ENCODE measurements around the gene NCOA7. TPM values are rescaled to one million over a fixed set of nuclear protein-coding genes. Genes with fewer than 3 reads are reported as not detected.

NCOA7 gene
- total RNA-seq, 1 experiment from 2014 or later: 51.0 TPM

DNA sequence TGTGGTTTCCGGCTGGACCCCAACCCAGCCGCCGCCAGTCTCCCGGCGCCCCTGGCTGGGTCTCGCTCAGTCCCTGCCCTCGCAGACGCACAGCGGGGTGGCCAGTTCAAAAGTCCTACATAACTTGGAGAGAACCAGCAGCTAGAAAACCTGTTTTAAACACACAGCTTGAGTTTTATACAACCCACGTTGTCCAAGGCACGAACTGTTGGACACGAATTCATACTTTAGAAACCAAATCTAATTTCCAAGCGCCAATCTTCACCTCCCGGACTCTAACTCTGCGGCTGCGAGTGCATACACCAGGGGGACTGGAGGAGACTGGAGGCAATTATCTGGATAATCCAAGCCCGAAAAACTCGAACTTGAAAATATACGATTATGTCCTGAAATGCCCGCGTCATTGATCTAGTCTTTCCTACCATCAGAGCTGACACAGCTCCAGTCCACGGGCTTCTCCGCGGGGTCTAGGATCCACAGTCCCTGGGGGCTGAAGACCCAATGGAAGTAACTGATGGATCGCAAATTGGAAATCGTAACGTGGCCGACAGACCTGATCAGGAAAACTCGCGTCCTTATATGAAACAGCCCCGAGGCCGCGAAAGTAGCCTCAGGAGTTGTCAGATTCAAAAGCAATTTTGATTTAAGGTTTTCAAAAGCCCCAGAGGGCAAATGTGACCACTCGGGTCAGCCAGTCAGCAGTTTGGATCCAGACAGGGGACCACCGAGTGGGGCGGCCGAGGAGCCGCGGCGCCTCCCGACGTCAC, 42.2 kb upstream of the NCOA7 start:
- no TSS peak for BruUV-seq (replicated peaks)
- peaks cover 38% of the 10 kb centered on the region for H3K27me3 ChIP-seq (ENCODE audit: insufficient read depth, low read depth)
- TF ChIP-seq CTCF (conservative IDR thresholded peaks at IDR 0.05) (no peak), EZH2 (IDR thresholded peaks at IDR 0.05; ENCODE audit: low read depth) (no peak; the same call in 1 of the 2 replicates)

GRCh38 chr6:125749173-125749864, 41.4 kb upstream of the NCOA7 start, which contains the start of gene HEY2:
HEY2 (plus strand) TSS chr6:125749632; CDS start chr6:125749777, 145 bp downstream.
- Histone ChIP-seq H3F3A (ENCODE audit: insufficient read depth, low read depth) (peaks cover 11% of the 10 kb centered on the region; the same call in 1 of the 2 replicates), H3K27ac (no peak within 1 kb of the TSS), H3K9me2 (ENCODE audit: insufficient read depth) (no peaks in the 10 kb centered on the region), H3K4me3 (peak within 1 kb of the TSS; percentile 92), H3K36me3 (ENCODE audit: low read depth) (no peaks in the 10 kb centered on the region), H4K20me1 (ENCODE audit: insufficient read depth) (no peaks in the 10 kb centered on the region), H3K79me2 (ENCODE audit: low read depth) (no peaks in the 10 kb centered on the region), H3K27me3 (ENCODE audit: insufficient read depth, low read depth) (peaks cover 38% of the 10 kb centered on the region), H3K9me3 (ENCODE audit: insufficient read depth, low read depth) (no peaks in the 10 kb centered on the region), H3K4me1 (replicated peaks; ENCODE audit: insufficient read depth) (peaks cover 20% of the 10 kb centered on the region), H3K4me2 (peak within 1 kb of the TSS; percentile 98), H2AFZ (peak within 1 kb of the TSS; percentile 99)
- CTCF ChIA-PET: no interaction called here
- TF ChIP-seq CTCF (conservative IDR thresholded peaks at IDR 0.05) (no peak), EZH2 (IDR thresholded peaks at IDR 0.05; ENCODE audit: low read depth) (no peak)
- intact Hi-C loops (cut with micrococcal nuclease; ENCODE audit: unreplicated experiment): no loop called here
- POLR2A ChIA-PET (ENCODE audit: unreplicated experiment): no interaction called here
- DNase-seq: peak; percentile 80 to 92
- no TSS peak for BruUV-seq (replicated peaks)

More for the DNA sequence above, 42.2 kb upstream of the NCOA7 start:
- Histone ChIP-seq H3K4me2 (peak overlapping the region; percentile 98), H3K9me2 (ENCODE audit: insufficient read depth) (no peaks in the 10 kb centered on the region), H3K4me3 (peak overlapping the region; percentile 92), H4K20me1 (ENCODE audit: insufficient read depth) (no peaks in the 10 kb centered on the region), H3K36me3 (ENCODE audit: low read depth) (no peaks in the 10 kb centered on the region), H2AFZ (peak overlapping the region; percentile 97), H3K4me1 (replicated peaks; ENCODE audit: insufficient read depth) (peaks cover 20% of the 10 kb centered on the region), H3K9me3 (ENCODE audit: insufficient read depth, low read depth) (no peaks in the 10 kb centered on the region), H3F3A (ENCODE audit: insufficient read depth, low read depth) (peaks cover 11% of the 10 kb centered on the region; the same call in 1 of the 2 replicates), H3K79me2 (ENCODE audit: low read depth) (no peaks in the 10 kb centered on the region), H3K27ac (no peak overlapping the region)
- DNase-seq: peak in 1 of 2 experiments; percentile 2
- ChIA-PET POLR2A (ENCODE audit: unreplicated experiment) (no interaction called here), CTCF (no interaction called here)
- intact Hi-C loops (cut with micrococcal nuclease; ENCODE audit: unreplicated experiment): loop anchor here (1.0 kb wide), 1 partner anchor 434 kb away; no protein-coding TSS in a partner anchor

DNA sequence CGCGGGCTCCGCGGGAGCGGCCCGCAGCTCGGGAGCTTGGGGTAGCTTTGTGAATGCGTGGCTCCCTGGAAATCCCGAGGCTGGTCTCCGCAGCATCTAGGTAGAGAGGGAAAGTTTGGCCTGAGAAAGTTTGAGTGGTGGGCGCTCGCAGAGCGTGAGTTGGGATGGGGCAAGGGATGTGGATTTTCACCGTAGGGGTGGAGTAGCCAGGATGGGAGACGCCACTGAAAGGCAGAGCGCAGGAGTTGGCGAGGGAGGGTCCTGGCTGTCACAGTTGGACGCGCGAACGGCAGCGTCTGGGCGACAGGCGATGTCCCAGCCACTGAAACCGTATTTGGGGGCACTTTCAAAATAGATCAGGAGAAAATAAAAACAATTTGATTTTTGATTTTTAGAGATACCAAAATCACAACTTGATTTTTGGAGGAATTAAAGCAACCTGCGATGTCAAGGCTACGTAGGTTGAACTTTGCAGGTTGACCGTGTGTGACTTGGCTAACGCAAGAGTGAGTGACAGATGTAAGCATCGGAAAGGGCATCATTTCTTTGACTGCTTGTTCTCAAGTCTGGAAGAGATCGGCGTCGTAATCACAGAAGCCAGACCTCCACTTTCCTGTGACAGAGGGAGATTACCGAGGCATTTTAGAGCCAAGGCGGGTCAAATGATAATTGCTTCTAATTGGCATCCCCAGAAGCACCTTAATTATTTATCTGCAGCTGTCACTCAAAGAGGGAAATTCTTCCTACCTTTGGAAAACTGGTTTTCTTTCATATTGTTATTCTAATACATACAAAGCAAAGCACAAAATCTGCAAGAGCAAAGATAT, 40.7 kb upstream of the NCOA7 start:
- ChIA-PET CTCF (no interaction called here), POLR2A (ENCODE audit: unreplicated experiment) (no interaction called here)
- BruUV-seq (replicated peaks): no TSS peak
- intact Hi-C loops (cut with micrococcal nuclease; ENCODE audit: unreplicated experiment): loop anchor here (5.0 kb wide), 1 partner anchor 878 kb away; no protein-coding TSS in a partner anchor
- Histone ChIP-seq H3K9me2 (ENCODE audit: insufficient read depth) (no peaks in the 10 kb centered on the region), H3K79me2 (ENCODE audit: low read depth) (no peaks in the 10 kb centered on the region), H3K27me3 (ENCODE audit: insufficient read depth, low read depth) (peaks cover 37% of the 10 kb centered on the region), H2AFZ (peak overlapping the region; percentile 99), H3K4me3 (peak overlapping the region; percentile 92), H3K9me3 (ENCODE audit: insufficient read depth, low read depth) (no peaks in the 10 kb centered on the region), H3K36me3 (ENCODE audit: low read depth) (no peaks in the 10 kb centered on the region), H3K27ac (no peak overlapping the region), H3K4me2 (peak overlapping the region; percentile 98), H3F3A (ENCODE audit: insufficient read depth, low read depth) (peaks cover 11% of the 10 kb centered on the region; the same call in 1 of the 2 replicates), H4K20me1 (ENCODE audit: insufficient read depth) (no peaks in the 10 kb centered on the region), H3K4me1 (replicated peaks; ENCODE audit: insufficient read depth) (peaks cover 20% of the 10 kb centered on the region)
- TF ChIP-seq EZH2 (IDR thresholded peaks at IDR 0.05; ENCODE audit: low read depth) (no peak), CTCF (conservative IDR thresholded peaks at IDR 0.05) (no peak)
- DNase-seq: no peak

Data from PC-9 (cell line).